Tibial nerve (tissue), 4 donors: ENCODE results near the gene USP50. TPM values are rescaled to one million over a fixed set of nuclear protein-coding genes. Genes with fewer than 3 reads are reported as not detected.

ENCODE experiments used
- DNase-seq, 2 donors: peaks; one replicate each; pipeline ENCODE4 v3.0.0-alpha.2; 2019; ENCODE audit warnings: low spot score in 2 of 2
- H3K27ac ChIP-seq, 4 donors: fragments of 200-600 bp; sonication (generic) in 3 of 4; one replicate each; pipeline ENCODE4 v1.5.1; 2017 to 2019; ENCODE audit warnings: mild to moderate bottlenecking in 1 of 4
- H3K27me3 ChIP-seq, 2 donors: fragments of 200-600 bp; sonication (generic) in 1 of 2; one replicate each; pipeline versions ENCODE4 v1.5.1 to v1.6.0; 2017 to 2019
- H3K36me3 ChIP-seq, 3 donors: fragments of 200-600 bp; sonication (generic); one replicate each; pipeline ENCODE4 v1.5.1; 2018 to 2019
- H3K4me1 ChIP-seq, 4 donors: fragments of 200-600 bp; sonication (generic) in 3 of 4; one replicate each; pipeline ENCODE4 v1.5.1; 2017 to 2019
- H3K4me3 ChIP-seq, 4 donors: fragments of 200-600 bp; sonication (generic) in 3 of 4; one replicate each; pipeline ENCODE4 v1.5.1; 2017 to 2019; ENCODE audit warnings: mild to moderate bottlenecking in 1 of 4, moderate library complexity in 1 of 4
- H3K9me3 ChIP-seq, 4 donors: fragments of 200-600 bp; sonication (generic) in 3 of 4; one replicate each; pipeline ENCODE4 v1.5.1; 2017 to 2019
- EP300 ChIP-seq, 2 donors: sonication (generic); formaldehyde crosslinking; IDR thresholded peaks; one replicate each; pipeline ENCODE4 v1.6.1; 2017; ENCODE audit warnings: antibody characterized with exemption in 2 of 2, mild to moderate bottlenecking in 1 of 2
- POLR2A ChIP-seq, 2 donors: fragments of 450-650 bp; IDR thresholded peaks; one replicate each; pipeline ENCODE4 v1.6.1; 2017; ENCODE audit warnings: antibody characterized with exemption in 2 of 2, mild to moderate bottlenecking in 2 of 2, moderate library complexity in 2 of 2
- WGBS, 2 donors: methylation state at CpG; one replicate each; pipeline ENCODE4 v1.1.5; 2018; 5-methylcytosine and 5-hydroxymethylcytosine counted together
- total RNA-seq, 4 donors: library from RNA; depleted of rRNA; stranded (reverse); fragments of >200 nt; gene quantifications; one replicate each; pipeline ENCODE4 v1.1.0, GENCODE V29; 2016
- TF ChIP-seq, protein P1 (sequence below), 5 experiments: fragments of 200-600 bp in 3 of 5; fragments of 450-650 bp in 2 of 5; sonication (generic) in 3 of 5; IDR thresholded peaks; one replicate each; pipeline ENCODE4 v1.5.1; 2016 to 2019; ENCODE audit warnings: antibody characterized with exemption in 5 of 5, mild to moderate bottlenecking in 3 of 5, moderate library complexity in 2 of 5

USP50 gene
- total RNA-seq, 4 donors from 2014 or later, result 1.5 to 2.2 TPM; not detected in 2

DNA sequence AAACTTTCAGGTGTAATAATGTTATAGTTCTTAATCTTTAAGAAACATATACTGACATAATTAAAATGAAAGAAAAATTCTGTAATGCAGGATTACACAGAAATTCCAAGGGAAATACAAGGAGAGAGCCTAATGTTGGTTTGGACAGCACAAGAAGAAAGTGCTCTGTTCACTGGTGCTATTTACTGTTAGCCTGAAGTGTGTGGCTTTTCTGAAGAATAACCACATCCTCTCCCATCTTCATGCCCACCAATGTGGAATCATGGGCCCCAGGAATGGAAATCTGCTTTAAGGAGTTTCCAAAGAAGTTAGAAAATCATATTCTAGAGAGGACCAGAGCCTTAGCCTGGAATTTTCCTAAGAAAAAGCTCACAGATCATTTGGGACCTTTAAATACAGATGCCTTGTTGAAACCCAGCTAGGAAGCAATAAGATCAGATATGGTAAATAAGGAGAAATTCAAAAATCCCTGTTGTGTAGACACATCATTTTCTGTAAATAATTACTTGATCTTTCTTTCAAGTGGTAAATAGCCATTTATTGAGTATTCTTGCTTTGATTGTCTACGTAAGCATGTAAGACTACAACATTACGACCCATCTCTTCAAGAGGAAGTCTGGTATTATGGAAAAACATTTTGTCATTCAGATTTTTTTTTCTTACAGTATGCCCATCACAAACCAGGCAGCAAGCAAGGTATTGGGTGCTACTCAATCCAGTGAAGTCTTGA is 10.3 kb upstream of the USP50 start:
- H3K27me3 ChIP-seq, result no peaks in the 10 kb centered on the region
- 95 to 98% methylated on average over 2 of the region's 2 CpGs for WGBS, 2 donors
- H3K4me3 ChIP-seq, result no peak overlapping the region

DNA sequence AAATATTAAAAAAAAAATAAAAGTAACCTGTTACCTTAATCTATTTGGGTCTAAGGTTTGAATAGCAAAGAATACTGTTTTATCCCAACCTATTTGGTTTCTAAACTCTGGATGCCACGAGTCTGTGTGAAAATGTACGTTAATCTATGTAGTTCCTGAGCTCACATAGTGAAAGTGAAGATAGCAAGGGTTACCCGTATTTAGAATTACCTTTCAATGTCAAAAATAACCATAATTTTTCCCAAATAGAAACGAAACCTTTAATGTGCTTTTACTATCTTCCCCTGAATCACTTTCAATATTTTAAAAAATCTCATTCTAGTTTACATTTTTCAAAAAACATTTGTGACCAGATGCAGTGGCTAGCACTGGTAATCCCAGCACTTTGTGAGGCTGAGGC is 5.8 kb upstream of the USP50 start:
- peaks cover 0 to 16% (median 0%) of the 10 kb centered on the region in 3 donors for H3K36me3 ChIP-seq
- H3K27ac ChIP-seq, result no peak overlapping the region
- DNase-seq, result no peak
- TF ChIP-seq, protein P1, sequence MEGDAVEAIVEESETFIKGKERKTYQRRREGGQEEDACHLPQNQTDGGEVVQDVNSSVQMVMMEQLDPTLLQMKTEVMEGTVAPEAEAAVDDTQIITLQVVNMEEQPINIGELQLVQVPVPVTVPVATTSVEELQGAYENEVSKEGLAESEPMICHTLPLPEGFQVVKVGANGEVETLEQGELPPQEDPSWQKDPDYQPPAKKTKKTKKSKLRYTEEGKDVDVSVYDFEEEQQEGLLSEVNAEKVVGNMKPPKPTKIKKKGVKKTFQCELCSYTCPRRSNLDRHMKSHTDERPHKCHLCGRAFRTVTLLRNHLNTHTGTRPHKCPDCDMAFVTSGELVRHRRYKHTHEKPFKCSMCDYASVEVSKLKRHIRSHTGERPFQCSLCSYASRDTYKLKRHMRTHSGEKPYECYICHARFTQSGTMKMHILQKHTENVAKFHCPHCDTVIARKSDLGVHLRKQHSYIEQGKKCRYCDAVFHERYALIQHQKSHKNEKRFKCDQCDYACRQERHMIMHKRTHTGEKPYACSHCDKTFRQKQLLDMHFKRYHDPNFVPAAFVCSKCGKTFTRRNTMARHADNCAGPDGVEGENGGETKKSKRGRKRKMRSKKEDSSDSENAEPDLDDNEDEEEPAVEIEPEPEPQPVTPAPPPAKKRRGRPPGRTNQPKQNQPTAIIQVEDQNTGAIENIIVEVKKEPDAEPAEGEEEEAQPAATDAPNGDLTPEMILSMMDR (IDR thresholded peaks at IDR 0.05), result no peak
- TF ChIP-seq POLR2A (IDR thresholded peaks at IDR 0.05), result no peak
- no peaks in the 10 kb centered on the region for H3K9me3 ChIP-seq
- H3K27me3 ChIP-seq, result no peaks in the 10 kb centered on the region
- WGBS, 2 donors, result 91% methylated on average over 4 of the region's 4 CpGs
- no peak overlapping the region for H3K4me3 ChIP-seq
- H3K4me1 ChIP-seq, result no peaks in the 10 kb centered on the region

More for the DNA sequence above, 10.3 kb upstream of the USP50 start:
- H3K36me3 ChIP-seq, result peaks cover 0 to 41% (median 0%) of the 10 kb centered on the region in 3 donors
- no peak for TF ChIP-seq EP300 (IDR thresholded peaks at IDR 0.05)
- TF ChIP-seq POLR2A (IDR thresholded peaks at IDR 0.05), result no peak
- TF ChIP-seq, protein P1 (IDR thresholded peaks at IDR 0.05), result no peak
- H3K9me3 ChIP-seq, result no peaks in the 10 kb centered on the region
- DNase-seq, result no peak
- no peaks in the 10 kb centered on the region for H3K4me1 ChIP-seq
- no peak overlapping the region for H3K27ac ChIP-seq

DNA sequence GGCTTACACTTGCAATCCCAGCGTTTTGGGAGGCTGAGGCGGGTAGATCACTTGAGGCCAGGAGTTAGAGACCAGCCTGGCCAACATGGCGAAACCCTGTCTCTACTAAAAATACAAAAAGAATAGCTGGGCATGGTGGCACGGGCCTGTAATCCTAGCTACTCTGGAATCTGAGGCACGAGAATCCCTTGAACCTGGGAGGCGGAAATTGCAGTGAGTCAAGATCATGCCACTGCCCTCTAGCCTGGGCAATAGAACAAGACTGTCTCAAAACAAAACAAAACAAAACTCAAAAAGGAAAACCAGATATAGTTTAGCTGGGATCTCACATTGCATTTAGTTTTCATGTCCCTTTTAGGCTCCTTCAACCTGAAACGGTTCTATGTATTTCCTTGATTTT is 2.9 kb upstream of the USP50 start:
- no peaks in the 10 kb centered on the region for H3K9me3 ChIP-seq
- H3K4me1 ChIP-seq, result no peaks in the 10 kb centered on the region
- peaks cover 0 to 7% (median 0%) of the 10 kb centered on the region in 3 donors for H3K36me3 ChIP-seq
- H3K4me3 ChIP-seq, result no peak overlapping the region
- 79 to 80% methylated on average over 7 of the region's 7 CpGs for WGBS, 2 donors
- no peak for DNase-seq
- no peaks in the 10 kb centered on the region for H3K27me3 ChIP-seq
- H3K27ac ChIP-seq, result no peak overlapping the region
- TF ChIP-seq POLR2A (IDR thresholded peaks at IDR 0.05), result no peak
- no peak for TF ChIP-seq EP300 (IDR thresholded peaks at IDR 0.05)
- TF ChIP-seq, protein P1 (IDR thresholded peaks at IDR 0.05), result no peak

DNA sequence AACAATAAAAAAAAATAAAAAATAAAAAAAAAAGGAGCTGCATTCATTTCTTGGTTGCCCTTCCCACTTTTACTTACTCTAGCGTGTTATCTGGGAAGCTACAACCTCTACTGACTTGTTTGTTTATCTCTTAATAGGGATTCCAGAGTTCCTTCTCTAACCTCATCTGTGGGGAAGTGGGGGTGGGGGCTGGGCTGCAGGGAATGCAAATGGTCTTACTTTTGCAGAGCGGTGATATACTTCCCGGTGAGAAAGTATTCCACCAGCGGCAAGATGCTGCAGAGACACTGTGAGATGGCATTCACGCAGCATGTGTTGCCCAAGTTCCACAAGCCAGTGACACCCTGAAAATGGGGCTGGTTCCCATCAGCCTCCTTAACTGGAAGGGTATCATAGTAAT is 2.1 kb downstream of the USP50 start:
- Histone ChIP-seq H3K36me3 (no peaks in the 10 kb centered on the region), H3K4me3 (no peak overlapping the region), H3K4me1 (peaks cover 0 to 2% (median 0%) of the 10 kb centered on the region in 4 donors), H3K27me3 (no peaks in the 10 kb centered on the region), H3K27ac (no peak overlapping the region), H3K9me3 (no peaks in the 10 kb centered on the region)
- TF ChIP-seq POLR2A (IDR thresholded peaks at IDR 0.05), result no peak
- TF ChIP-seq EP300 (IDR thresholded peaks at IDR 0.05), result no peak
- TF ChIP-seq, protein P1 (IDR thresholded peaks at IDR 0.05), result no peak
- 61 to 66% methylated on average over 5 of the region's 5 CpGs for WGBS, 2 donors
- no peak for DNase-seq

DNA sequence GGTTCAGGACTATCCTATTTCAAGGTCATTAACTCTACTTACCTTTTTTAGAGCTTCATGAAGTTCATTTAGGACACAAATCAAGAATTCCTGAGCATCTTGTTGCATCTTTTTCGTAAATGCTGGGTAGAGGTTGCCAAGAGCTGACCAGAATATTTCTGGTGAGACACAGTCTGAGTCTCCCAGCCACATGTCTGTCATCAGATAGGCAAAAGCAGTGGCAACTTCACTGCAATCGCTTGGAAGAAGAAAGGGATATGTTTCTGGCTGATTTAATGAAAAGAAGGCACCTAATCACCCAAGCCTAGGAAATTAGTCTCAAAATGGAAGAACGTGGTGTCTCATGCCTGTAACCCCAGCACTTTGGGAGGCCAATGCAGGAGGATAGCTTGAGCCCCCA is 2.9 kb downstream of the USP50 start:
- WGBS, 2 donors, result 82 to 88% methylated on average over 3 of the region's 3 CpGs
- DNase-seq, result no peak
- Histone ChIP-seq H3K4me1 (peaks cover 0 to 2% (median 0%) of the 10 kb centered on the region in 4 donors), H3K27ac (no peak overlapping the region), H3K9me3 (no peaks in the 10 kb centered on the region), H3K4me3 (no peak overlapping the region), H3K27me3 (no peaks in the 10 kb centered on the region), H3K36me3 (no peaks in the 10 kb centered on the region)
- TF ChIP-seq, protein P1 (IDR thresholded peaks at IDR 0.05), result no peak
- TF ChIP-seq POLR2A (IDR thresholded peaks at IDR 0.05) (no peak), EP300 (IDR thresholded peaks at IDR 0.05) (no peak)
